Adrenal gland (tissue), 12 donors: ENCODE measurements around the gene GJA5. TPM values are rescaled to one million over a fixed set of nuclear protein-coding genes. Genes with fewer than 3 reads are reported as not detected.

ENCODE experiments used
- DNase-seq, 7 donors: peaks; one replicate each; pipeline ENCODE4 v3.0.0-alpha.2; 2019 to 2020
- H3K27ac ChIP-seq, 5 donors: fragments of 200-600 bp; sonication (generic) in 4 of 5; 1 replicate in 3 of 5; 2 replicates in 2 of 5; pipeline versions ENCODE4 v1.5.1 to v1.8.0; 2016 to 2020; ENCODE audit warnings: mild to moderate bottlenecking in 1 of 5
- H3K27me3 ChIP-seq: fragments of 200-600 bp; 2 replicates; pipeline ENCODE4 v1.8.0; 2021
- H3K36me3 ChIP-seq, 2 donors: fragments of 200-600 bp; replicated peaks in 1 of 2; 1 replicate in 1 of 2; 2 replicates in 1 of 2; pipeline versions ENCODE4 v1.5.1 to v1.8.0; 2018 to 2022
- H3K4me1 ChIP-seq, 2 donors: fragments of 200-600 bp; replicated peaks in 1 of 2; 1 replicate in 1 of 2; 2 replicates in 1 of 2; pipeline versions ENCODE4 v1.5.1 to v1.8.0; 2018 to 2021
- H3K4me3 ChIP-seq, 4 donors: fragments of 200-600 bp; sonication (generic) in 3 of 4; one replicate each; pipeline ENCODE4 v1.5.1; 2016 to 2018
- H3K9me3 ChIP-seq, 3 donors: fragments of 200-600 bp; sonication (generic) in 1 of 3; replicated peaks in 1 of 3; 1 replicate in 2 of 3; 2 replicates in 1 of 3; pipeline versions ENCODE4 v1.5.1 to v1.8.0; 2016 to 2021
- CTCF ChIP-seq, 6 experiments: fragments of 450-650 bp in 4 of 6; fragments of 200-600 bp in 2 of 6; sonication (generic) in 1 of 6; IDR thresholded peaks; 1 replicate in 5 of 6; 2 replicates in 1 of 6; pipeline versions ENCODE4 v1.5.1 to v1.8.0; 2016 to 2021; ENCODE audit warnings: antibody characterized with exemption in 6 of 6, mild to moderate bottlenecking in 2 of 6, moderate library complexity in 1 of 6
- POLR2A ChIP-seq, 2 donors: fragments of 450-650 bp; IDR thresholded peaks; one replicate each; pipeline ENCODE4 v1.6.1; 2017; ENCODE audit warnings: antibody characterized with exemption in 2 of 2, mild to moderate bottlenecking in 2 of 2, moderate library complexity in 1 of 2
- WGBS, 4 donors: extraction: QIAGEN DNeasy Blood & Tissue Kit in 2 of 4; methylation state at CpG; one replicate each; pipeline versions ENCODE4 v1.1.5 to v1.1.7; 2013 to 2017; 5-methylcytosine and 5-hydroxymethylcytosine counted together
- intact Hi-C, 2 donors: fragments of 100-400 bp; cut with DNase I; formaldehyde crosslinking; loops; one replicate each; pipeline versions ENCODE4 v1.14.1 to v1.15.0; 2022 to 2023
- polyA plus RNA-seq, 3 donors: library from polyadenylated mRNA; stranded (reverse); fragments of 200-250 nt in 2 of 3; fragments of 350-450 nt in 1 of 3; fragmentation: Illumina TruSeq in 1 of 3; extraction: RNeasy Lipid Tissue Mini Kit (QIAGEN cat#74804) in 1 of 3; gene quantifications; one replicate each; pipeline ENCODE4 v1.2.3, GENCODE V29; 2013 to 2014
- total RNA-seq, 9 donors: library from RNA; depleted of rRNA in 4 of 9; stranded (reverse); fragments of >200 nt in 4 of 9; fragments of 120-200 nt in 1 of 9; fragmentation: NEBNext Ultra II Directional in 1 of 9; extraction: Animal tissue kit (Norgen Biotek cat#: 25700) in 1 of 9; gene quantifications; one replicate each; pipeline versions ENCODE4 v1.1.0 to v1.2.4, GENCODE V29; 2013 to 2023
- donor health status: healthy with polysubstance abuse.
- donor health status: Bipolar disorder and iron deficiency.
- donor health status: DM: yes; HTN: yes; CAD: no.
- donor health status: DM: no; HTN: no; CAD: no.
- donor health status: DM: no; HTN: no; CAD: no.
- donor health status: DM: yes; HTN: yes; CAD: no.

GJA5 gene
- total and polyA plus RNA-seq, 12 donors: 1.5 to 11.6 (median 3.3) TPM

- Histone ChIP-seq H3K27me3 (no peaks in the 10 kb centered on the region), H3K4me3 (no peak overlapping the region), H3K27ac (no peak overlapping the region), H3K9me3 (no peaks in the 10 kb centered on the region), H3K36me3 (no peaks in the 10 kb centered on the region), H3K4me1 (no peaks in the 10 kb centered on the region)
- TF ChIP-seq POLR2A (IDR thresholded peaks at IDR 0.05) (no peak), CTCF (IDR thresholded peaks at IDR 0.05) (no peak)
- intact Hi-C loops: no loop called here
- WGBS, 4 donors: 80 to 85% (median 81%) methylated on average over 4 of the region's 4 CpGs
- DNase-seq: no peak
Measured at GRCh38 chr1:147745271-147745670, 15.1 kb downstream of the GJA5 start.

DNA sequence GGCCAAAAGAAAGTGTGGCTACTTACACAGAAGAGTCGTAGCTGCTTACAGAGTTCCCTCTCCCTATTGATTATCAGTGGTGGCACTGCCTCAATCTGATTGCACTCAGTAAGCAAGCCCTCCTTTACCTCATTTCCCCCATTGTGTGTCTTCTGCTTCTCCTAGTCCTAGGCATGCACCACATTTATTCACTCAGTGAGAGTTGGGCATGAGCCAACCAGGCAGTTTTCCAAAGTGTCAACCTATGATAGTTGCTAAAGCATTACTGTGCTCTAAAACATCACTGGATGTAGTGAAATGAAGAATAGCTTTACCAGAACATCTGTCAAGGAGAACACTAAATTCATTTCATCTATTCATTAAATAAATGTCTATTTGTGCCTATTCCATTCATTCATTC is 19.3 kb downstream of the GJA5 start:
- peak in 1 of 7 donors; percentile 11 for DNase-seq
- no peak overlapping the region for H3K4me3 ChIP-seq
- WGBS, 4 donors: 47 to 93% (median 68%) methylated on average over 1 of the region's 1 CpG
- intact Hi-C loops: no loop called here
- H3K9me3 ChIP-seq: no peaks in the 10 kb centered on the region
- no peak overlapping the region for H3K27ac ChIP-seq
- H3K27me3 ChIP-seq: no peaks in the 10 kb centered on the region
- no peaks in the 10 kb centered on the region for H3K36me3 ChIP-seq
- TF ChIP-seq POLR2A (IDR thresholded peaks at IDR 0.05) (no peak), CTCF (IDR thresholded peaks at IDR 0.05) (no peak)
- H3K4me1 ChIP-seq: no peaks in the 10 kb centered on the region

DNA sequence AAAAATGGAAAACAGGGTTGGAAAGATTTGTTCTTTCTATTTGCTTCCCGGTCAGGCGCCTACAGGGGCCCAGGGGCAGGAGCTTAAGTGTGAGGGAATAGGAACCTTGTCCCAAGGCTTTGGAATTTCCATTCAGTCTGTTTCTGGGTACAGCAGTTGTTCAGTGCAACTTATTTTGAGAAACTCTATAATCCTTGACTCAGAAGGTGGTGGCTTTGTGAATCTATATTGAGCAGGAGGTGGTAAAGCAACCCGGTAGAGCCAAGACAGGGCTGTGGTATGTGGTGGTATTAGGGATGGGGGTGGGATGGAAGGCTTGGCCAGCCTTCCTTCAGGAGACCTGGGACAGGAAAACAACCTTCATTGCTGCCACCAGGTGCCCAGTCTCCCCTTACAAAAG is 20.0 kb downstream of the GJA5 start:
- Histone ChIP-seq H3K4me1 (no peaks in the 10 kb centered on the region), H3K36me3 (no peaks in the 10 kb centered on the region), H3K9me3 (no peaks in the 10 kb centered on the region), H3K4me3 (no peak overlapping the region), H3K27me3 (no peaks in the 10 kb centered on the region), H3K27ac (no peak overlapping the region)
- TF ChIP-seq POLR2A (IDR thresholded peaks at IDR 0.05) (no peak), CTCF (IDR thresholded peaks at IDR 0.05) (no peak)
- WGBS, 4 donors: 91 to 96% (median 94%) methylated on average over 3 of the region's 3 CpGs
- DNase-seq: no peak
- intact Hi-C loops: no loop called here

GRCh38 chr1:147738739-147739476 is 21.5 kb downstream of the GJA5 start:
- H3K27me3 ChIP-seq: no peaks in the 10 kb centered on the region
- WGBS, 4 donors: 87 to 89% (median 88%) methylated on average over 6 of the region's 6 CpGs
- no peaks in the 10 kb centered on the region for H3K4me1 ChIP-seq
- DNase-seq: no peak
- H3K27ac ChIP-seq: no peak overlapping the region
- intact Hi-C loops: no loop called here
- H3K4me3 ChIP-seq: no peak overlapping the region
- H3K36me3 ChIP-seq: no peaks in the 10 kb centered on the region
- TF ChIP-seq CTCF (IDR thresholded peaks at IDR 0.05): no peak
- TF ChIP-seq POLR2A (IDR thresholded peaks at IDR 0.05): no peak
- no peaks in the 10 kb centered on the region for H3K9me3 ChIP-seq
